ENCODE data around the gene SIL1. TPM values are rescaled to one million over a fixed set of nuclear protein-coding genes. Genes with fewer than 3 reads are reported as not detected.

SIL1 gene
- total RNA-seq, 1 donor, result 31.7 TPM

DNA sequence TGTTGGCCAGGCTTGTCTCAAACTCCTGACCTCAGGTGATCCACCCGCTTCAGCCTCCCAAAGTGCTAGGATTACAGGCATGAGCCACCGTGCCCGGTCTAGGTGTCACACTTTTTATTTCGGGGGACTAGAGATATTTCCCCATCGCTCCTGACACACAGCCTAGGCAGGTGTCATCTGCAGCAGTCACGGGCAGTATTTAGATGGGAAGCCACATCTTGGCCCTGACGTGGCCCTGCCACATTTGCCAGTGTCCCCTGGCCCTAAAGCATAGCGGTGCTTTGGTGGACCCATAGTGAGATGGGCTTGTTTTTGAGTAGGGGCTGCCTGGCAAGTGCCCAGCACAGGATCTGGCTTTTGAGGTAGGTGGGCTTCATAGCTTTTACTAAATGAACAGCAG, 278.0 kb downstream of the SIL1 start:
- TF ChIP-seq, protein P1, sequence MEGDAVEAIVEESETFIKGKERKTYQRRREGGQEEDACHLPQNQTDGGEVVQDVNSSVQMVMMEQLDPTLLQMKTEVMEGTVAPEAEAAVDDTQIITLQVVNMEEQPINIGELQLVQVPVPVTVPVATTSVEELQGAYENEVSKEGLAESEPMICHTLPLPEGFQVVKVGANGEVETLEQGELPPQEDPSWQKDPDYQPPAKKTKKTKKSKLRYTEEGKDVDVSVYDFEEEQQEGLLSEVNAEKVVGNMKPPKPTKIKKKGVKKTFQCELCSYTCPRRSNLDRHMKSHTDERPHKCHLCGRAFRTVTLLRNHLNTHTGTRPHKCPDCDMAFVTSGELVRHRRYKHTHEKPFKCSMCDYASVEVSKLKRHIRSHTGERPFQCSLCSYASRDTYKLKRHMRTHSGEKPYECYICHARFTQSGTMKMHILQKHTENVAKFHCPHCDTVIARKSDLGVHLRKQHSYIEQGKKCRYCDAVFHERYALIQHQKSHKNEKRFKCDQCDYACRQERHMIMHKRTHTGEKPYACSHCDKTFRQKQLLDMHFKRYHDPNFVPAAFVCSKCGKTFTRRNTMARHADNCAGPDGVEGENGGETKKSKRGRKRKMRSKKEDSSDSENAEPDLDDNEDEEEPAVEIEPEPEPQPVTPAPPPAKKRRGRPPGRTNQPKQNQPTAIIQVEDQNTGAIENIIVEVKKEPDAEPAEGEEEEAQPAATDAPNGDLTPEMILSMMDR (IDR thresholded peaks at IDR 0.05; ENCODE audit: insufficient read depth, low read length), result no peak
- no peak overlapping the region for H3K4me3 ChIP-seq (ENCODE audit: low read depth, low read length)
- no peak for DNase-seq (ENCODE audit: low read depth)

DNA sequence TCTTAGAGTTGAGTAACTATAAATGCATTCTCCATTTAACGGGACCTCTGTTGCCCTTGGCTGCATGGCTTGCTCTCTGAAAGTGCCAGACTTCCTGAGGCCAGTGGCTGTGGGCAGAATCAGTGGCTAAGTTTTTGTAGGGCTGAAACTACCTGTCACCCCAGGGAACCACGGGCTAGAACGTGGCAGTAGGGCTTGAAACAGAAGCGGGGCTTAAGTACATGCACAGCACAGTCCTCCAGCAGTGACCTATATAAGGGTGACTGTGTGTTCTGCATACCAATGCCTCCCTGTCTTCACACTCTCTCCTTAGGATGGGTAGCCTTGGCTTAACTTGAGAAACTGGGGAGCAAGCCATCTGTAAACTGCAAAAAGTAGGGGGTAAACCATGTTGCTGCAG, 279.5 kb downstream of the SIL1 start:
- TF ChIP-seq, protein P1 (IDR thresholded peaks at IDR 0.05; ENCODE audit: insufficient read depth, low read length), result no peak
- no peak for DNase-seq (ENCODE audit: low read depth)
- no peak overlapping the region for H3K4me3 ChIP-seq (ENCODE audit: low read depth, low read length)

DNA sequence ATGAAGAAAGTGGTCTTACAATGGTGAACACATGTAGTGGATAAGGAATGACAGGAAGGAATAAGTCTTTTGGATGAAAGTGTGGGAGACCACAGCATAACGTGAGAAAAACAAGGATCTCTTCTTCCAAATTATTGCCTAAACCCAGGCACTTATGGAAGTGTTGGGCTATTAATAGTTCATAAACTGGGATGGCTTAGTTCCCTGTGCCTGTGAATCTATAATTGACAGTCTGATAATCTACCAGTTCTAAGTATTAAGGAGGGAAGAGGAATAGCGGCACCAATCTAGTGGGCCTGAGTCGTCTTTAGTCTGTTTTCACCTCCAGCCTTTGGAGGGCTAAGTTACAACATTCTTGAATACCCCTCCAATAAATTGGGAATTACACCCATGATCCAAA, 283.8 kb downstream of the SIL1 start:
- no peak for DNase-seq (ENCODE audit: low read depth)
- no peak overlapping the region for H3K4me3 ChIP-seq (ENCODE audit: low read depth, low read length)

DNA sequence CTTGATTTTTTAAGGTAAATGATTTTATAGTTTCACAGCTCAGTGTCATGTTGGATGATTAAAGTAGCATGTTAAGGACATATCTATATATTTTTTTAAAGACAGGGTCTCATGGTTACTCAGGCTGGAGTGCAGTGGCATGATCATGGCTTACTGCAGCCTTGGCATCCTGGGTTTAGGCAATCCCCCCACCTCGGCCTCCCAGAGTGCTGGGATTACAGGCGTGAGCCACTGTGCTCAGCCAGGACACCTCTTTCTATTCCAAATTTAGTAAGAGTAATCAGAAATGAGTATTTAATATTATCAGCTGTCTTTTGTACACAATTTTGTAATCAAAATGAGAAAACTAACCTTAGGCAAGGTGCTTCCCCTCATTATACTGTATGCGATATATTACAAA, 284.4 kb downstream of the SIL1 start:
- DNase-seq (ENCODE audit: low read depth), result no peak
- TF ChIP-seq, protein P1 (IDR thresholded peaks at IDR 0.05; ENCODE audit: insufficient read depth, low read length), result no peak
- H3K4me3 ChIP-seq (ENCODE audit: low read depth, low read length), result no peak overlapping the region

More for the DNA sequence above, 283.8 kb downstream of the SIL1 start:
- TF ChIP-seq, protein P1 (IDR thresholded peaks at IDR 0.05; ENCODE audit: insufficient read depth, low read length), result no peak

DNA sequence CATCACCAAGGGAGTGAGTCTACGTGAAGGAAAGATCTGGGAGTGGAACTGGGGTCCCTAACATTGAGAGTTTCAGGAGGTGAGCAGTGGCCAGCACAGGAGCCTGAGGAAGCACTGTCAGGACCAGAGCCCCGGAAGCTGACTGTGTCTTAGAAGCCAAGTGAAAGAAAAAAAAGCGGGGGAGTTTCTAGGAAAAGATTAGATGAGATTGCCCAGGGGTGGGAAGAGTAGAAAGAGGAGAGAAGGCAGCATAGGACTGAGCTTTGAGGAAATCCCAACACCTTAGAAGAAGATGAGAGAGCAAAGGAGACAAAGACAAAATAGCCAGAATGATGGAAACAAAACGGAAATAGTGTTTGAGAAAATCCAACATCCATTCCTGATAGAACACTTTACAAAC, 286.1 kb downstream of the SIL1 start:
- H3K4me3 ChIP-seq (ENCODE audit: low read depth, low read length), result no peak overlapping the region
- DNase-seq (ENCODE audit: low read depth), result no peak
- TF ChIP-seq, protein P1 (IDR thresholded peaks at IDR 0.05; ENCODE audit: insufficient read depth, low read length), result no peak

DNA sequence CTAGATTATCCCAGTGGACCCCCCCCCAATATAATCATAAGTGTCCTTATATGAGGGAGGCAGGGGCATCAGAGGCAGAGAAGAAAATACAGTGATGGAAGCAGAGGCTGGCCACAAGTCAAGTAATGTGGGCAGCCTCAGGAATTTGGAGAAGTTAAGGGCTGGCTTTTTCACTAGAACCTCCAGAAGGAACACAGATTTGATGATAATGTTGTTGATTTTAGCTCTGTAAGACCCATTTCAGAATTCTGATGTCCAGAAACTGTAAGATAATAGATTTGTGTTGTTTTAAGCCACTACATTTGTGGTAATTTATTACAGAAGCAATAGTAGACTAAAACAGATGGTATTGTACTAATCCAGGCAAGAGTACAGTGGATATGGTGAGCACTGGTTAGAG, 286.7 kb downstream of the SIL1 start:
- TF ChIP-seq, protein P1 (IDR thresholded peaks at IDR 0.05; ENCODE audit: insufficient read depth, low read length), result no peak
- H3K4me3 ChIP-seq (ENCODE audit: low read depth, low read length), result no peak overlapping the region
- DNase-seq (ENCODE audit: low read depth), result peak; percentile 43

DNA sequence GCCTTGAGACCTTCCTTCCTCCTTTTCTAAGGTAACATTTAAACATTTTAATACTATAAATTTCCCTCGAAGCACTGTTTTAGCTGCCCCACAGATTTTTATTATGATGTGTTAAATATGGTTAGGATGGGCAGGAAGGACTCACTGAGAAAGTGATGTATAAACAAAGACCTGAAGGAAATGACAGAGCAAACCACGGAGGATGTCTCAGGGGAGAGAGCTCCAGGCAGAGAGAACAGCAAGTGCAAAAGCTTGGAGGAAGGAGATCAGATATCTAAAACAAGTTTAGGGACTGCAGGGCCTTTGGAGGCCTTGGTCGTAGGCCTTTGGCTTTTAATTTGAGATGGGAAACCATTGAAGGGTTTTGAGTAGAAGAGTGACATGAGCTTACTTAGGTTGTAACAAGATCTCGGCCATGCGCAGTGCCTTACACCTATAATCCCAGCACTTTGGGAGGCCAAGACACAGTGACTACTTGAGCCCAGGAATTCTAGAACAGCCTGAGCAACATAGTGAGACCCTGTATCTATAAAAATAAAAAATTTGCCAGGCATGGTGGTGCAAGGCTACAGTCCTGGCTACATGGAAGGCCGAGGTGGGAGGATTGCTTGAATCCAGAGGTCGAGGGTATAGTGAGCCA, 287.5 kb downstream of the SIL1 start:
- DNase-seq (ENCODE audit: low read depth), result no peak
- TF ChIP-seq, protein P1 (IDR thresholded peaks at IDR 0.05; ENCODE audit: insufficient read depth, low read length), result no peak
- no peak overlapping the region for H3K4me3 ChIP-seq (ENCODE audit: low read depth, low read length)

Data from fibroblast of the aortic adventitia (primary cell).